Hepatocyte (in vitro differentiated cells): Measurements from ENCODE around the gene CD80. TPM values are rescaled to one million over a fixed set of nuclear protein-coding genes. Genes with fewer than 3 reads are reported as not detected.

Experiments used
- DNase-seq: peaks from one replicate; pipeline ENCODE4 v3.0.0-alpha.2; 2016; ENCODE audit warnings: low spot score
- H2AFZ ChIP-seq: fragments of 200-600 bp; sonication (generic); 2 replicates; pipeline ENCODE4 v1.6.0; 2016; ENCODE audit warnings: antibody characterized with exemption, mild to moderate bottlenecking
- H3K27ac ChIP-seq: fragments of 200-600 bp; sonication (generic); 2 replicates; pipeline ENCODE4 v1.5.1; 2016; ENCODE audit warnings: mild to moderate bottlenecking
- H3K27me3 ChIP-seq: fragments of 200-600 bp; sonication (generic); 2 replicates; pipeline ENCODE4 v1.6.1; 2016
- H3K36me3 ChIP-seq: fragments of 200-600 bp; sonication (generic); replicated peaks from 2 replicates; pipeline ENCODE4 v1.5.1; 2016; ENCODE audit warnings: low read depth; ENCODE audit not compliant: insufficient read depth
- H3K4me1 ChIP-seq: fragments of 200-600 bp; sonication (generic); 2 replicates; pipeline ENCODE4 v1.5.1; 2016; ENCODE audit warnings: mild to moderate bottlenecking, moderate library complexity; ENCODE audit not compliant: insufficient read depth
- H3K4me2 ChIP-seq: fragments of 200-600 bp; sonication (generic); 2 replicates; pipeline ENCODE4 v1.6.0; 2016
- H3K4me3 ChIP-seq: fragments of 200-600 bp; sonication (generic); 2 replicates; pipeline ENCODE4 v1.5.1; 2016; ENCODE audit warnings: mild to moderate bottlenecking
- H3K79me2 ChIP-seq: fragments of 200-600 bp; sonication (generic); 2 replicates; pipeline ENCODE4 v1.6.0; 2017; ENCODE audit warnings: mild to moderate bottlenecking
- H3K9me2 ChIP-seq: fragments of 200-600 bp; sonication (generic); replicated peaks from 2 replicates; pipeline ENCODE4 v1.6.0; 2017; ENCODE audit warnings: mild to moderate bottlenecking; ENCODE audit not compliant: insufficient read depth
- H3K9me3 ChIP-seq: fragments of 200-600 bp; sonication (generic); 2 replicates; pipeline ENCODE4 v1.5.1; 2016; ENCODE audit warnings: low read depth, mild to moderate bottlenecking
- H4K20me1 ChIP-seq: fragments of 200-600 bp; sonication (generic); 2 replicates; pipeline ENCODE4 v1.6.0; 2016; ENCODE audit warnings: mild to moderate bottlenecking; ENCODE audit not compliant: insufficient read depth, poor library complexity, severe bottlenecking
- EZH2 ChIP-seq: fragments of 200-600 bp; sonication (generic); IDR thresholded peaks from 2 replicates; pipeline ENCODE4 v1.6.1; 2016; ENCODE audit warnings: antibody characterized with exemption, mild to moderate bottlenecking, borderline replicate concordance
- EZH2phosphoT487 ChIP-seq: fragments of 200-600 bp; sonication (generic); IDR thresholded peaks from one replicate; pipeline ENCODE4 v1.6.1; 2018; ENCODE audit warnings: antibody characterized with exemption, mild to moderate bottlenecking, low read depth, moderate library complexity; ENCODE audit not compliant: unreplicated experiment, severe bottlenecking
- WGBS: methylation state at CpG from one replicate; pipeline ENCODE4 v1.1.6; 2016; ENCODE audit warnings: low lambda C conversion rate; ENCODE audit errors: missing lambda C conversion rate; 5-methylcytosine and 5-hydroxymethylcytosine counted together
- polyA plus RNA-seq: library from polyadenylated mRNA; unstranded; fragments of >200 nt; fragmentation: Nextera tagmentation; extraction: Ambion mirVana; gene quantifications from 2 replicates; pipeline ENCODE4 v1.2.1, GENCODE V29; 2016
- total RNA-seq: library from RNA; depleted of rRNA; stranded (reverse); fragments of >200 nt; gene quantifications from 2 replicates; pipeline ENCODE4 v1.2.3, GENCODE V29; 2014
- TF ChIP-seq, protein P1 (sequence below): fragments of 200-600 bp; sonication (generic); IDR thresholded peaks from 2 replicates; pipeline ENCODE4 v1.5.1; 2016; ENCODE audit warnings: antibody characterized with exemption, mild to moderate bottlenecking; ENCODE audit not compliant: poor library complexity

Gene CD80
- total and polyA plus RNA-seq, 2 experiments from 2014 or later, result 0.07 TPM; not detected in 1

DNA sequence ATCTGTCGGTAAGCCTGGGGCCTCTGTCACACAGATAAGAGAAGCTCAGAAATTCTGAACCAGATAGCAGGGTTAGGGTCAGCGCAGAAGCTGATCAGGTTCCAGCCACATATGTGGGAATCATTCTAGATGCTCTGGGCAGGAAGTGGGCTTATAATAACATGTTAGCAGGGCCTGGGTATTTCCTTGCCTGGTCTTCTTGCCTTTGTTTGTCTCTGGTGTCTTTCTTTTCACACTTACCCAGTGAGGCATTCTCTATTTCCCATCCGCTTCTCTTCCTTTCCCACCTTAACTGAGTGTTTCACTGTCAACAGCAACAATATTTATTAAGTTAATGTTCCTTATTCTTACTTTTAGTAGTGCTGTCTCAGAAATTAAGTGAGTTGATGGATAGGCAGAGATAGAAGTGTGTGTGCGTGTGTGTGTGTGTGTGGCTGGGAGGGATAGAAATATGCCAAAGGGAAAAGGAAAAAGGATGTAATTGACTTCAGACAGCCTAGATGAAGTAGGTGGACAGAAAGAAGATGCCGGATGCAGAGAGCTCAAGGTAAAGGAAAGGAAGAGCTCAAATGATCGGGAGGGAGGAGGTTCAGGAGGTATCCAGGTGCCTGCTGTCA lies 40.3 kb upstream of the CD80 start:
- DNase-seq, result no peak
- Histone ChIP-seq H3K9me3 (no peaks in the 10 kb centered on the region), H3K4me3 (no peak overlapping the region), H3K36me3 (no peaks in the 10 kb centered on the region), H3K9me2 (no peaks in the 10 kb centered on the region), H3K27ac (no peak overlapping the region), H3K4me2 (no peak overlapping the region), H3K79me2 (no peaks in the 10 kb centered on the region), H3K4me1 (peaks cover 16% of the 10 kb centered on the region), H2AFZ (no peak overlapping the region), H4K20me1 (no peaks in the 10 kb centered on the region), H3K27me3 (no peaks in the 10 kb centered on the region)
- 82% methylated on average over 6 of the region's 6 CpGs for WGBS
- no peak for TF ChIP-seq EZH2
- TF ChIP-seq EZH2phosphoT487, result no peak
- TF ChIP-seq, protein P1, sequence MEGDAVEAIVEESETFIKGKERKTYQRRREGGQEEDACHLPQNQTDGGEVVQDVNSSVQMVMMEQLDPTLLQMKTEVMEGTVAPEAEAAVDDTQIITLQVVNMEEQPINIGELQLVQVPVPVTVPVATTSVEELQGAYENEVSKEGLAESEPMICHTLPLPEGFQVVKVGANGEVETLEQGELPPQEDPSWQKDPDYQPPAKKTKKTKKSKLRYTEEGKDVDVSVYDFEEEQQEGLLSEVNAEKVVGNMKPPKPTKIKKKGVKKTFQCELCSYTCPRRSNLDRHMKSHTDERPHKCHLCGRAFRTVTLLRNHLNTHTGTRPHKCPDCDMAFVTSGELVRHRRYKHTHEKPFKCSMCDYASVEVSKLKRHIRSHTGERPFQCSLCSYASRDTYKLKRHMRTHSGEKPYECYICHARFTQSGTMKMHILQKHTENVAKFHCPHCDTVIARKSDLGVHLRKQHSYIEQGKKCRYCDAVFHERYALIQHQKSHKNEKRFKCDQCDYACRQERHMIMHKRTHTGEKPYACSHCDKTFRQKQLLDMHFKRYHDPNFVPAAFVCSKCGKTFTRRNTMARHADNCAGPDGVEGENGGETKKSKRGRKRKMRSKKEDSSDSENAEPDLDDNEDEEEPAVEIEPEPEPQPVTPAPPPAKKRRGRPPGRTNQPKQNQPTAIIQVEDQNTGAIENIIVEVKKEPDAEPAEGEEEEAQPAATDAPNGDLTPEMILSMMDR, result no peak

DNA sequence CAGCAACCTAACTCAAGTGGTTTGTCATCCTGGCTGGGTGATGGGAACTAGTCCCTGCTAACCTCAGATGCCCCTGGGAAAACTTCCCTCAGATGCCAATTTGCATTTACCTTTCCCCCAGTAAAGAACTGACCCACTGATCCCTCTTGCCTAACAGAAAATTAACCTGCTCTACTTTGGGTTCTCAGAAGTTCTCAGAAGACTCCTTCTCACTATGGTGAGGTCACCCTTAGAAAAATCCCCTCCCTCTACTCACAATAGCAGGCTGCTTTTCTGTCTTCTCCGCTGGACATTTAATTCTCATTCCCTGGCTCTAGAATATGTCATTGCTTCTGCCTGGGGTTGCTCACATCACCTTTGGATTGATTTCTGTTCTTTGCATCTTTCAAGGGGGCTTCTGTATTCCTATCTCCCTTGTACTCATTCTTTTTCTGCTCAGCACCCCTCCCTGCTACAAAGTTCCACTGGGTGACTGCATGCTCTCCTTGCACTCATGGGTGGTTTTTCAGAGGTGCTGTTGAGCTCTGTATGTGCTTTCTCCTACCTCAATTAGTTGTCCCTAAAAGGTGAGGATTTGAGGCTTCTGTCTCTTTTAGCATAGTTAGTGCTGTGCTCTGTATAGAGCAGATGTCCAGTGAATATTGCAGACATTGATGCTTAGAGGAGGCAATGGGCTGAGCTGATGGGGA lies 39.1 kb upstream of the CD80 start:
- Histone ChIP-seq H3K4me3 (no peak overlapping the region), H3K9me3 (no peaks in the 10 kb centered on the region), H3K27ac (no peak overlapping the region)

DNA sequence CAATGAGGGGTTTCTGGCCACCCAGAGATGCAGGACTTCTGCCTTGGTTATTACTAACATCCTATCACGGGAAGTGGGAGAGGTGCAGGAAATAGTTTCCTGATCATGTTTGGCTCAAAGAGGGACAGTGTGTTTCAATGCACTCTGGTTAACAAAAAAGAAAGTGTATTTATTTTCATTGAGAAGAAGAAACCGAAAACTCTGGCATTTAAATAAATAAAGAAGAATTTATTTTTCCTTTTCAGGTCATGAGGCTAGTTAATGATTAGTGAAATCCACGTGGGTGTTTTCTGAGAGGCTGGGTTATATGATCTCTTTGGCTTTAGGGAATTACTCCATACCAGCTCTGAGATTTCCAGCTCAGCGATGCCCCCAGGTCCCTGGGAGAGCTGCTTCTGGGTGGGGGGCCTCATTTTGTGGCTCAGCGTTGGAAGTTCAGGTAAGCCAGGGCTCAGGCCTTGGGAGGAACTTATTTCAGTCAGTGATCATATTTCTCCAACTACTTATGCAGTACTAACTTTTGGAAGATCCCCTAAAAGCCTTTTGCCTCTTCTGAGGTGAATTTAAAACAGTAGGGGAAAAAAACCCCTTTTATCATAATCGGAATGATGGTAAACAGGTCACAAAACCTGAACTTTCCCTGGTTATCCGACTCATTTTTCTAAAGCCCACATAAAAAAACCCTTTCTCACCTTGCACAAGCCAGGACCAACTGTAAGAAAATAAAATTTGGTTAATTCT lies 38.3 kb upstream of the CD80 start, which contains the start of gene PLA1A:
PLA1A (plus strand) TSS at position 338 of the 741 bp plus-strand sequence; CDS start at position 367, 29 bp downstream.
- peak within 1 kb of the TSS; percentile 49 for H2AFZ ChIP-seq
- H3K4me1 ChIP-seq, result peaks cover 16% of the 10 kb centered on the region
- H3K4me2 ChIP-seq, result peak within 1 kb of the TSS; percentile 54
- no peaks in the 10 kb centered on the region for H3K36me3 ChIP-seq
- H4K20me1 ChIP-seq, result no peaks in the 10 kb centered on the region
- 38% methylated on average over 7 of the region's 7 CpGs for WGBS
- H3K9me2 ChIP-seq, result no peaks in the 10 kb centered on the region
- peak; percentile 61 for DNase-seq
- H3K9me3 ChIP-seq, result no peaks in the 10 kb centered on the region
- H3K27me3 ChIP-seq, result no peaks in the 10 kb centered on the region
- H3K79me2 ChIP-seq, result no peaks in the 10 kb centered on the region
- no peak for TF ChIP-seq EZH2phosphoT487
- TF ChIP-seq, protein P1, result no peak
- no peak for TF ChIP-seq EZH2
- no peak within 1 kb of the TSS for H3K4me3 ChIP-seq
- H3K27ac ChIP-seq, result peak within 1 kb of the TSS; percentile 76

More for the DNA sequence above, 39.1 kb upstream of the CD80 start:
- H2AFZ ChIP-seq, result no peak overlapping the region
- no peak overlapping the region for H3K4me2 ChIP-seq
- TF ChIP-seq, protein P1, result no peak
- no peak for TF ChIP-seq EZH2
- no peak for TF ChIP-seq EZH2phosphoT487
- H3K9me2 ChIP-seq, result no peaks in the 10 kb centered on the region
- no peaks in the 10 kb centered on the region for H3K27me3 ChIP-seq
- no peak for DNase-seq
- no peaks in the 10 kb centered on the region for H3K79me2 ChIP-seq
- H3K36me3 ChIP-seq, result no peaks in the 10 kb centered on the region
- H4K20me1 ChIP-seq, result no peaks in the 10 kb centered on the region
- 95% methylated on average over 1 of the region's 1 CpG for WGBS
- peaks cover 16% of the 10 kb centered on the region for H3K4me1 ChIP-seq
